ENCODE results near the gene CACNA2D2. TPM values are rescaled to one million over a fixed set of nuclear protein-coding genes. Genes with fewer than 3 reads are reported as not detected.

Gene CACNA2D2
- total and polyA plus RNA-seq, 8 donors = 15.4 to 86.6 (median 30.2) TPM

DNA sequence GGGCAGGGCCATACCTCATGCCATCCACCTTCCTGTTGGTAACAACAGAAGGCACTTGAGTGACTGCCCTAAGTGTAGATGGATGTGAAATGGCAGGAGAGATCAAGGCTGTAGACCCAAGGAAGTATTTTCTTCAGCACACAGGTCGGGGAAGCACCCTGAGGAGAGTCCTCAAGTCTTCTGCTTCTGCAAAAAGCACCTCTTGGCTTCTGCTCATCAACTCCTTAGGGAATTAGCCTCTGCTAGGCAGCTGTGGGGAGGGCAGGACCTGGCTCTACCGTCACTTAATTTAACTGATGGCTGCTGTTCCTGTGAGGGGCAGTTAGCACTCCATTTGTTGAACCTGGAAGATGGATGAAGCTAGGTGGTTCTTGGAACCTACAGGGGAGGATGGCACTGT, 6.9 kb upstream of the CACNA2D2 start:
- Histone ChIP-seq H3K27ac (no peak overlapping the region), H3K27me3 (peaks cover 0 to 2% of the 10 kb centered on the region in 2 donors), H3K9me3 (no peaks in the 10 kb centered on the region), H3K4me1 (peaks cover 1 to 2% of the 10 kb centered on the region in 2 donors), H3K36me3 (no peaks in the 10 kb centered on the region), H3K4me3 (no peak overlapping the region)
- intact Hi-C loops (cut with DNase I) = no loop called here
- no peak for DNase-seq
- no peak for ATAC-seq
- TF ChIP-seq, protein P1, sequence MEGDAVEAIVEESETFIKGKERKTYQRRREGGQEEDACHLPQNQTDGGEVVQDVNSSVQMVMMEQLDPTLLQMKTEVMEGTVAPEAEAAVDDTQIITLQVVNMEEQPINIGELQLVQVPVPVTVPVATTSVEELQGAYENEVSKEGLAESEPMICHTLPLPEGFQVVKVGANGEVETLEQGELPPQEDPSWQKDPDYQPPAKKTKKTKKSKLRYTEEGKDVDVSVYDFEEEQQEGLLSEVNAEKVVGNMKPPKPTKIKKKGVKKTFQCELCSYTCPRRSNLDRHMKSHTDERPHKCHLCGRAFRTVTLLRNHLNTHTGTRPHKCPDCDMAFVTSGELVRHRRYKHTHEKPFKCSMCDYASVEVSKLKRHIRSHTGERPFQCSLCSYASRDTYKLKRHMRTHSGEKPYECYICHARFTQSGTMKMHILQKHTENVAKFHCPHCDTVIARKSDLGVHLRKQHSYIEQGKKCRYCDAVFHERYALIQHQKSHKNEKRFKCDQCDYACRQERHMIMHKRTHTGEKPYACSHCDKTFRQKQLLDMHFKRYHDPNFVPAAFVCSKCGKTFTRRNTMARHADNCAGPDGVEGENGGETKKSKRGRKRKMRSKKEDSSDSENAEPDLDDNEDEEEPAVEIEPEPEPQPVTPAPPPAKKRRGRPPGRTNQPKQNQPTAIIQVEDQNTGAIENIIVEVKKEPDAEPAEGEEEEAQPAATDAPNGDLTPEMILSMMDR (IDR thresholded peaks at IDR 0.05) = no peak

- TF ChIP-seq, protein P1 (IDR thresholded peaks at IDR 0.05) = no peak
- H3K9me3 ChIP-seq = no peaks in the 10 kb centered on the region
- no peaks in the 10 kb centered on the region for H3K36me3 ChIP-seq
- no peak overlapping the region for H3K27ac ChIP-seq
- ATAC-seq (no peak), DNase-seq (no peak)
- intact Hi-C loops (cut with DNase I) = no loop called here
- no peaks in the 10 kb centered on the region for H3K4me1 ChIP-seq
- peaks cover 0 to 7% of the 10 kb centered on the region in 2 donors for H3K27me3 ChIP-seq
- H3K4me3 ChIP-seq = no peak overlapping the region
Measured at GRCh38 chr3:50509715-50510114, 6.3 kb upstream of the CACNA2D2 start.

- peaks cover 0 to 2% of the 10 kb centered on the region in 2 donors for H3K4me1 ChIP-seq
- no peak for ATAC-seq
- H3K36me3 ChIP-seq = no peaks in the 10 kb centered on the region
- TF ChIP-seq, protein P1 (IDR thresholded peaks at IDR 0.05) = no peak
- H3K4me3 ChIP-seq = no peak overlapping the region
- no peak overlapping the region for H3K27ac ChIP-seq
- no peak for DNase-seq
- H3K27me3 ChIP-seq = peaks cover 0 to 16% of the 10 kb centered on the region in 2 donors
- H3K9me3 ChIP-seq = no peaks in the 10 kb centered on the region
- intact Hi-C loops (cut with DNase I) = no loop called here
Measured at GRCh38 chr3:50508821-50509220, 5.4 kb upstream of the CACNA2D2 start.

GRCh38 chr3:50506169-50506568, 2.7 kb upstream of the CACNA2D2 start:
- intact Hi-C loops (cut with DNase I) = no loop called here
- ATAC-seq (no peak), DNase-seq (no peak)
- peaks cover 0 to 42% of the 10 kb centered on the region in 2 donors for H3K27me3 ChIP-seq
- TF ChIP-seq, protein P1 (IDR thresholded peaks at IDR 0.05) = no peak
- peaks cover 0 to 14% of the 10 kb centered on the region in 2 donors for H3K4me1 ChIP-seq
- H3K27ac ChIP-seq = no peak overlapping the region
- H3K36me3 ChIP-seq = no peaks in the 10 kb centered on the region
- H3K4me3 ChIP-seq = no peak overlapping the region
- H3K9me3 ChIP-seq = no peaks in the 10 kb centered on the region

DNA sequence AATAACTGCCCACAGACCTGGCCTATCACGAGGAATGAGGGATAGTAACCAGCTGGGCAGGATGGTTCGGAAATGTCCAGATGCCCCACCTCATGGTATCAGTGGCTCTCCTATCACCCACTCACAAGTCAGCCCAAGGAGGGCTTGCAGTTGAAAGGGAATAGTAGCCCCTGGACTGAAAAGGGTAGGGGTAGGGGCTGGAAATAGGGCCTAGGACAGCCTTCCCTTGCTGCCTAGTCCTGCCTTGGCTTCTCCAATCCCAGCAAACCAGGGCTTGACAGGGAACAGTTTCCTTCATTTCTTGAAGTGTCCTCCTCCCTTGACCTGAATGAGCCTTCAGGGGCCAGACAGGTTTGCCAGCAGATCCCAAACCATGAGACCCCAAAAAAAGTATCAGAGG, 1.2 kb upstream of the CACNA2D2 start:
- H3K4me3 ChIP-seq = no peak overlapping the region
- no peaks in the 10 kb centered on the region for H3K36me3 ChIP-seq
- peaks cover 0 to 14% of the 10 kb centered on the region in 2 donors for H3K4me1 ChIP-seq
- DNase-seq (no peak), ATAC-seq (no peak)
- H3K27ac ChIP-seq = no peak overlapping the region
- peaks cover 0 to 55% of the 10 kb centered on the region in 2 donors for H3K27me3 ChIP-seq
- intact Hi-C loops (cut with DNase I) = no loop called here
- TF ChIP-seq, protein P1 (IDR thresholded peaks at IDR 0.05) = no peak
- H3K9me3 ChIP-seq = no peaks in the 10 kb centered on the region
